ENCODE data around the gene MALRD1.
"Not testable (repeated sequence)": the region's sequence is repeated elsewhere in the genome, so short reads cannot be mapped to it uniquely, and the experiment has no call there.

MALRD1 gene

DNA sequence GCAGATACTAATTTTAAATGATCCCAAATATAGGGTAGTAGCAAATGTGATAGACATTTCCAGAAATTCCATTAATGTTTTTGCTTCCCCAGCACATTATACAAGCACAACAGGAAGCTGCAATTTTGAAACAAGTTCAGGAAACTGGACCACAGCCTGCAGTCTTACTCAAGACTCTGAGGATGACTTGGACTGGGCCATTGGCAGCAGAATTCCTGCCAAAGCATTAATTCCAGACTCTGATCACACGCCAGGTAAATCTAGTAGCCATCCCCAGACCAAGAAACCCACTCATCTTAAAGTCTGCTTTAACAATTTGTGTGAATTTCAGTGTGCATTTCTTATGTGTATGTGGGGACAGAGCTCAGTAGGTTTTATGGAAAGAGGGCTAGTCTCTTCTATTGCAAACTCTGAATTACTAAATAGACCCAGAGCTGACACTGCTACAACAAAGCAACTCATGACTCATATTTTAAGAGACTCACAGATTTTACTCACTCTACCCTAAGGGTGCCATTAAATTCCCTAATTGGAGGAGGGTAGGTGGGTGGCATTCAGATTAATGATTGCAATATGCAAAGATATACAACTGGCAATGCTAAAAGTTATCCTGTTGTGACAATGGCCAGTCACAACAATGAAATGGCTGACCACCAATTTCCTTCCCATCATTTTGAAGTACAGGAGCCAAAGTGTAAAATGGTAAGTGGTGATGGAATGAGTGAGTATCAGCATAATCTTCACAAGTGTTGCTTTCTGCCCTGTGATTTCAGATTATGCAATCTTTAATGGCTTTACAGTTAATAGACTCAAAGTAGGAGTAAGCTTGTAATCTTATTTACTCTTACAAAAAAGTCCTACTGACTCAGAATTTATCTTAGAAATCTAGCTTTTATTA is 450.0 kb downstream of the MALRD1 start:
- no peak for DNase-seq

DNA sequence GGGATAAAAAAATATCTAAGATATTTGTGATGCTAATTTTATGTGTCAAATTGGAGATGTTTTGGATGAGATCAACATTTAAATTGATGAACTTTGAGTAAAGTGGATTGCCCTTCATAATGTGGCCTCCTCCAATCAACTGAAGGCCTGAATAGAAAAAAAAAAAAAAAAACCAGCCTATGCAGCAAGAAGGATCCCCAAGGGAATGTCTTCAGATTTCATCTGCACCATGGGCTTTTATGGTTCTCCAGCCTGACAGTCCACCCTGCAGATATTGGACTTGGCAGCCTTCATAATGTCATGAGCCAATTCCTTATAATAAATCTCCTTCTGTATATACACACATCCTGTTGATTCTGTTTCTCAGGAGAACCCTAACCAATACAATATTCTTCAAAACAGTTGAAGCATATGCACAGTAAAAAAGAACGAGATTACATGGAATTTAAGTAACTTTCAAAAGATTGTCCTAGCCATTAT is 450.7 kb downstream of the MALRD1 start:
- DNase-seq = no peak

DNA sequence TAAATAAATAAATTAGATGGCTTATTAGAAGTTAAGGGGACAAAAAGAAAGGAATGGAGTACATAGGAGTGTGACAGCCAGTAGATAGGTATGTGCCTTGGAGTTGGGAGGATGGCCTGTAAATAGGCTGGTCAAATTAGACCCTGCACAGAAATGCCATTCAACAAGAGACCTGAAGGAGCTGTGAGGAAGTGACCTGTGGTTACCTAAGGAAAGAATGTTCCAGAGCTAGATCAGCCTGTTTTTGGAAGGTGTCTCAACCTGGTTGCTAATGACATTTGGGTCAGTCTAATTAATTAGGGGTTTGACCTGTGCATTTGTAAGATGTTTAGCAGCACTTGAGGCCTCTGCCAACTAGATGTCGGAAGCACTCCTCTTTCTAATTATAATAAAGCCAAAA is 452.4 kb downstream of the MALRD1 start:
- DNase-seq = no peak

DNA sequence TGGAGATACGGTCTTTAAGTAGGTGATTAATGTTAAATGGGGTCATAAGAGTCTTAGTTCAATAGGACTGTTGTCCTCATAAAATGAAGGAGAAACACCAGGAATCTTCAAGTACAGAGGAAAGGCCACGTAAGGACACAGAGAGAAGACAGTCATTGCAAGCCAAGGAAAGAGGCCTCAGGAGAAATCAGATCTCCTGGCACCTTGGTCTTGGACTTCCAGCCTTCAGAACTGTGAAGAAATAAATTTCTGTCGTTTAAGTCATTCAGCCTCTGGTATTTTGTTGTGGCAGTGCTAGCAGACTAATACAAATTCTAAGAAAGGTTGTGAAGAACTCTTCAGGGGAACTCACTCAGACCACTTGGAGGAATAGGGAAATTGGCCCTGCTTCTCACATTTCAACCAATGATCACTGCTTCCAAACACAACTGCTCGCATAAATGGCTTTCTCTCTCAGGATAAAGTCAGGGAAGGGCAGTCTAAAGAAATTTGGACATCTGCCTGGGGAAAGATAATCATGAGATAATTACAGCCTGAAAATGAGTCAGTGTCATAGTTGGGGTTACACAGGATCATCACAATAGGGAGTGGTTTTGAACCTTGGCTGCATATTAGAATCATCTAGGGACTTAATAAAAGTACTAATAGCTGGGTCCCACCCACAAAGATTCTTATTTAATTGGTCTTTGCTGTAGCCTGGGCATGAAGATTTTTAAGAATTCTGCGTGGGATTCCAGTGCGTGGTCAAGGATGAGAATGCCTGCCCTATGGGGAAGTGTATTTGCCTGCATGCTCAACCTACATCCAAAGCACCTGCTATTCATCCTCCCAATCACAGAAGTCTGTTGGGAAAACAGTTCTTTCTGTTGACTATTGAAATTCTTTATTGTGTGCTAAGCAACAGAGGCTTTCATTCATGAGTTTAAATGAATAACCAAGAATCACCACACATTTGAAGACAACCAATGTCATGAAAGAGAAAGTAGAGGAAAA is 457.0 kb downstream of the MALRD1 start:
- no peak for DNase-seq

DNA sequence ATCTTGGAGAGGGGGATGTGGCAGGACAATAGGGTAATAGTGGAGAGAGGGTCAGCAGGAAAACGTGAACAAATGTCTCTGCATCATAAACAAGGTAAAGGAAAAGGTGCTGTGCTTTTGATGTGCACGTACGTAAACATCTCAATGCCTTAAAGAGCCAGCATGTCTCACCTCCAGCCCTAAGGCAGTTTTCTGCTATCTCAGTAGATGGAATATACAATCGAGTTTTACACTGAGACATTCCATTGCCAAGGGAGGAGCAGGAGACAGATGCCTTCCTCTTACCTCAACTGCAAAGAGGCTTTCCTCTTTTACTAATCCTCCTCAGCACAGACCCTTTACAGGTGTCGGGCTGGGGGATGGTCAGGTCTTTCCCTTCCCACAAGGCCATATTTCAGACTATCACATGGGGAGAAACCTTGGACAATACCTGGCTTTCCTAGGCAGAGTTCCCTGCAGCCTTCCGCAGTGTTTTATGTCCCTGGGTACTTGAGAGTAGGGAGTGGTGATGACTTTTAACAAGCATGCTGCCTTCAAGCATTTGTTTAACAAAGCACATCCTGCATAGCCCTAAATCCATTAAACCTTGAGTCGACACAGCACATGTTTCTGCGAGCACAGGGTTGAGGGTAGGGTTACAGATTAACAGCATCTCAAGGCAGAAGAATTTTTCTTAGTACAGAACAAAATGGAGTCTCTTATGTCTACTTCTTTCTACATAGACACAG is 461.6 kb downstream of the MALRD1 start:
- DNase-seq = not testable (repeated sequence)

DNA sequence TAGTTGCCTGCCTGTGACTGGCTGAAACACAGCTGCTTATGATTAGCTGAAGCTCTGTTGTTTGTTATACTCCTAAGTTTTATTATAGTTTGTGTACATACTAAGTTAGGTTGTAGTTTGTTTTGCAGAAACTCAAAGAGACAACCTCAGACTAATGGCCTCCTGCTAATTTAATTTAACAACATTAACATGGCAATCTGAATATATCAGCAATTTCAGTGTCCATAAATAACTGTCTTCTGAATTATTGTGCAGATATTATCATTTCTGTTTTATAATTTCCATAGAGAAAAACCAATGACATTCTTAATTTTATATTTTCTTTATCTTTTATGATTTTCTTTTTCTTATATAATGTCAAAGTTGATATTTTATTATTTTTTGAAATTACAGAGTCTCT is 469.5 kb downstream of the MALRD1 start:
- DNase-seq = no peak

DNA sequence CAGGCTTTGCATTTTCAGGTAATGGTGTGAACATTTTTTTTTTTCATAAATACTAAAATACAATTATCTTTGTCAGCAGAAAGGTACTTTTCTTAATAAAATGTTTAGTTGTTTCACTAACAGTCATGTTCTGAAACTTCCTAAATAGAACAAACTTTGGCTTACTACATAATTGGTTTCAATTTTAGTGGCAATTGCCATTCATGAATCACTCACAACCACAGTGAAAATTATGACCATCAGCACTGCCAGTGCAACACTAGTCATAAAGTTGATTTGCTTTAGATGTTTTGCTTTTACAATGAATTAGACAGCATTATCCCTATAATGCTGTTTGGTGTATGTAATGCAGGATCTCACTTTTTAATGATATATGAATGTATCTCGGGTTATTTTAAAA is 470.0 kb downstream of the MALRD1 start:
- DNase-seq = no peak

DNA sequence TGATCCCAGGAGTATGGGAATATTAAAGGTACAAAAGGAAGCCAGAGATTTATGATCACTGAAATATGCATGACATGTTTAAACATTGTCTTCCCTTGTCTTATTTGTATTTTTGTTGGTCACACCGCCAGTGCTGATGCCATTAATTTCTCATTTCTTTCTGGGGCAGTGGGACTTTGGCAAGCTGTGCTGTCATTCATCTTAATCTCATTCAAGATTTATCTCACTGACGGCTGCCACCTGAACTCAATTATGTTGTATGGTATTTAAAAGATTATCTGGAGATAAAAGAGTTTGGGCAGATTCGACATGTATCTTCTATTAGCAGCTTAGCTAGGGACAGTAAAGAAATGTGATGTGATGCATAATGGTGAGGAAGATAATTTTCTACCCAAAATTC is 482.7 kb downstream of the MALRD1 start:
- DNase-seq = no peak

DNA sequence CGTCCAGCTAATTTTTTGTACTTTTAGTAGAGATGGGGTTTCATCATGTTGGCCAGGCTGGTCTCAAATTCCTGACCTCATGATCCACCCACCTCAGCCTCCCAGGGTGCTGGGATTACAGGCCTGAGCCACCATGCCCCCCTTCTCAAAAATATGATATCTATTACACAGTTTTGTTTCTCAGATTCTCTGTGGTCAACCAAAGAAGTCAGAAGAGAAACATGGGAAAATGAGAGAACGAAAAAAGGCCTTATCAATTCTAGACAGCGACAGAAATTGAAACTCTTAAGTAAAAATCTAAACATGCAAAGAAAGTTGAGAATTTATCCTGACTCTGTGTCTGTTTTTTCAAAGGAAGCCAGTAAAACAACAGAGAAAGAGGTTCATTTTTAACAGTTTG is 483.8 kb downstream of the MALRD1 start:
- DNase-seq = no peak

DNA sequence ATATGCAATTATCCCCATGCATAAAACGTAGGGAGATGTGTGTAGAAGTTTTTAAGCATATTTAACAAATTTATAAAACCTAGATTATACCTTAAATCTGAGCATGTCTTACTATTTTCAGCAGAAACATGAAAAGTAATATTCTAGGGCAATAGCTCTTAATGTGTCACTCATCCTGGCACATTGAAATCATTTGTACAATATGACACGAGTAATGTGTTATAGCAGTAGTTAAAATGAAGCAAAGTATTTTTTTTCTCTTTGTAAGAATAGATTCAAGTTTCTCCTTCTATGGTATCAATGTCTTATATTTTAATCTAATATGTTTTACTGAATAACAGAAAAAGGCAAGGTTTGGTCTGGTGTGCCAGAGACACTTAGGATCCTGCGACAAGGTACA is 492.7 kb downstream of the MALRD1 start:
- no peak for DNase-seq

DNA sequence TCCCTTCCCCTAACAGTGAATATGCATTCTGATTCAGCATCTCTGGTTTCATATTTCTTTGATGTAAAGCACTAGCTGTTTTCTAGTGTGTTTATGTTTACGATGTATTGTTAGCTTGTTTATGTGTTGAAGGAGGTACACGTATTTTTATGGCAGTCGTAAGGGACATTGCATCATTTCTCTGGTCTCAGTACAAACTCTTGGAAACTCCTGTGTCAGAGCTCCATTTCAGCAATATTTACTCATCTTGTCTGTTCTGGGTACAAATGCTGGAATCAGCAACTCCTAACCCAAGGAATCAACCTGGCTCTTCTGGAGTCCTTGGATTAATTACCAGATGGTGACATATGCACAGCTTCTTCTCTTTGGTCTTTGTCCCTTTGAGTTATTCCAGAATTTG is 497.6 kb downstream of the MALRD1 start:
- DNase-seq = no peak

DNA sequence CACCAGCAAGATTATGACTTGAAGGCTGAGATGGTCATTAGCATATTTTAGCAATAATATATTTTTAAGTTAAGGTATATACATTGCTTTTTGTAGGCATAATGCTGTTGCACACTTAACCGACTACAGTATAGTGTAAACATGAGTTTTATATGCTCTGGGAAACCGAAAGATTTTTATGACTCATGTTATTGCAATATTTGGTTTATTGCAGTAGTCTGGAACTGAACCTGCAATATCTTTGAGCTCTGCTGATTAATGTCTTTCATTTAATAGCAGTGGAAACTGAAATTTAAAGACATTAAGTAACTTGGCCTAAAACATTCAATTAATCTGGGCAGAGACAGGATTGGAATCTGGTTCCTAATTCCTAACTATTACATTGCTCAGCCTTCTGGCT is 500.9 kb downstream of the MALRD1 start:
- DNase-seq = no peak

DNA sequence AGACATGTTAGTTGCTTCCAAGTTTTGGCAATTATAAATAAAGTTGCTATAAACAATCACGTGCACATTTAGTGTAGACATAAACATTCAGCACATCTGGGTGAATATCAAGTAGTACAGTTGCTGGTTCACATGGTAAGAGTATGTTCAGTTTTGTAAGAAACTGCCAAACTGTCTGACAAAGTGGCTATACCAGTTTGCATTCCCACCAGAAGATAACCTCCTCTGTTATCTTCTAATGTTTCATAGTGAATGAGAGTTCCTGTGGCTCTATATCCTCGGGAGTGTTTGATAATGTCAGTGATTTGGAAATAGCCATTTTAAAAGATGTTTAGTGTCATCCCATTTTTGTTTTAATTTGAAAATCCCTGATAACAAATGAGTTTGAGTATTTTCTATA is 508.1 kb downstream of the MALRD1 start:
- DNase-seq = no peak

DNA sequence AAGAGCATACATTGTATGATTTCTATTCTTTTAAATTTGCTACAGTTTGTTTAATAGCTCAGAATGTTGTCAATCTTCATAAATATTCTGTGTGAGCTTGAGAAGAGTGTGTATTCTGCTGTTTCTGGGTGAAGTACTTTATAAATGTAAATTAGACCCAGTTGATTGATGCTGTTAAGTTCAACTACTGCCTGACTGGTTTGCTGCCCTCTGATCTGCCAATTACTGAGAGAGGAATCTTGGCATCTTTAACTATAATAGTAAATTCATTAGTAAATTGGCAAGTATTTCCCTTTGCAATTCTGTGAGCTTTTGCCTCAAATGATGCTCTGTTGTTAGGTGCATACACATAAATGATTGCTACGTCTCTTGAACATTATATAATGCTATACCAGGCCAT is 512.6 kb downstream of the MALRD1 start:
- no peak for DNase-seq

DNA sequence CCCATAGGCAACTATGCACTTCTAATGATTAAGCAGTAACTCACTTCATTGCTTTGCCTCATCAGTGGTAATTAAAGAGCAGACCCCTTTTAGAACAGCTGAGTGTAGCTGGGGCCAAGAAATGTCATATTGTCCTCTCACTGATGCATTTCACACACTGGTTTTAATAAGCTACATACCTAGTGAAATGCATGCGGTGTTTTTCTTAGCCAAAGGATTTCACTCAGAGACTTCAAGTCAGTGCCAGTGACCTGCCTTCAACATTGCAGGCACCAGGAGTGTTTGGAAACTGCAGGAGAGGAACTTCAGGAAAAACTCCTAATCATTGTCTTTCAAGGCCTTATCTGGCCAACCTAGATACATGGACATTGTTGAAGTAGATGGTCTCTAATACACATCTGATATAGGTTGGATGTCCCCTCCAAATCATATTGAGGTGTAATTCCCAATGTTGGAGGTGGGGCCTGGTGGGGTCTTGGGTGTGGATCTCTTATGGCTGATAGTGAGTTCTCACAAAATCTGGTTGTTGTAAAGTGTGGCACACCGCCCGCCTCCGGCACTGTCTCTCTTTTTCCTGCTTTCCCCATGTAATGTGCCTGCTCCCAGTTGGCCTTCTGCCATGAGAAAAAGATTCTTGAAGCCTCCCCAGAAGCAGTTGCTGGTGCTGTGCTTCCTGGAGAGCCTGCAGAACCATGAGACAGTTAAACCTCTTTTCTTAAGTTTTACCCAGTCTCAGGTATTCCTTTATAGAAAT is 515.0 kb downstream of the MALRD1 start:
- no peak for DNase-seq

DNA sequence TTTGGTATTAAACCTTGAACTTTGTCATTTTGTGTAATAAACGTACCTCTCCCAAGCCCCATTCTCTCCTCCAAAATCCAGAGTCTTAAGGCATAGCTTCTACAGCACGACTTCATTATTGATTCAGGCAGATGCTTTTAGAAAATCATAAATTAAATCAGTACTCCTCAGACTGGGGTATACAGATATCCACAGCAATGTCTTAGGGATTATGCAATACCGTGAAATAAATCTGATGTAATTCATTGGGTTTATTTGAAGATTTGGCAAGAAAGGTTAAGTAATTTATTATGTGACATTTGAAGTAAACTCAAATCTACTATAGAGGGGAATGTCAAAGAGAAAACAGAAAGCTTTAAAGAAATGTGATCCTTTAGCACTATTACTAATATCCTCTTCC is 521.5 kb downstream of the MALRD1 start:
- DNase-seq = no peak

DNA sequence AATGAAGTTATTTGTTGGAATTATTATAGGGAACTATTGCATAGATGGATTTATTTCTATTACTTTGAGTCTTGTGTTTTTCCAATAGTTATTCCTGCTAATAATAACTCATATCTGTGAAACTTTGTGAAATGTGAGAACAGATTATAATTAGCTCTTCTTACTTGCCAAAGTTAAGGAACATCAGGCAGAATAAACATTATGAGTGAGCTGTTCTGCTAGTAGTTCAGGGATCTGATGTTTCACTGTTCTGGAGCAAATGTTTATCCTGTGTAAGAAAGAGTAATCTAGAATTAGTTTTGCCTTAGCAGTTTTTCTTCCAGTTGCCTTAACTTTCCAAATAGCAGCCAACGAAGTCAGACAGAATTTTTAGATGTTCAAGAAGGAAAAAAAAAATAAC is 522.4 kb downstream of the MALRD1 start:
- no peak for DNase-seq

DNA sequence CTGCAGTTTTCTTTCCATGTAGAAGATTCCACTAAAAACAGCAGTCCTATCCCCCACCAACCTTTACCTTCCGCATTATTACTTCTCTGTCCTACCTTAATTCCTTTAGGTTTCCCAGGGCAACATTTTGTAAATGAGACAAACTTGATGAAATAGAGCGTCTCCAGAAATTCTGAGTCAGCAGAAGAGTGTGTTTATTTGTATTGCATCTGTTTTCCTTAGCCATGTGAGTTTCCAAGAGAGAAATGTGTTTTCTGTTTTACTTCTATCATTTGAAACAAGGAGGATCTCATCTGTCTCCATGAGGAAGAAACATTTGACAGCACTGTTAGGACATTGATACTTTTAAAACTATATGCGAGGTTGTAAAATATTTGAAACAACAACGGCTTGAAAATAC is 523.5 kb downstream of the MALRD1 start:
- DNase-seq = no peak

DNA sequence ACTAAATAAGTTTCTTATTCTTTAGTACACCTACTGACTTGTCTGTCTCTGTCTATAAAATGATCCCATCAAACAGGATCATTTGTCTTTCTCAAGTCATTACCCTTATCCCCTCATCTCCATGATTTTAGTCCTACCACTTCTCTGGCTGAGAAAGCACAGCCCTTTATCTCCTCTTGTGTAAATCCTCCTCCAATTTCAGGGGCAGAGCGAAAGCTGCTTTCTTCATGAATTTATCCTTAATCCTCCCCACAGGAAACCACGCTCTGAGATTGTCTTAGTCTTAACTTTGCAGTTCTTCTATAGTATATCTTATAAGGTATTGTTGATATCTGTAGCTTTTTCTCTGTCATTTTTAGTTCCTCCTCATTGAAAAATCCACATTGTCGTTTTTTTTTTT is 528.0 kb downstream of the MALRD1 start:
- no peak for DNase-seq

DNA sequence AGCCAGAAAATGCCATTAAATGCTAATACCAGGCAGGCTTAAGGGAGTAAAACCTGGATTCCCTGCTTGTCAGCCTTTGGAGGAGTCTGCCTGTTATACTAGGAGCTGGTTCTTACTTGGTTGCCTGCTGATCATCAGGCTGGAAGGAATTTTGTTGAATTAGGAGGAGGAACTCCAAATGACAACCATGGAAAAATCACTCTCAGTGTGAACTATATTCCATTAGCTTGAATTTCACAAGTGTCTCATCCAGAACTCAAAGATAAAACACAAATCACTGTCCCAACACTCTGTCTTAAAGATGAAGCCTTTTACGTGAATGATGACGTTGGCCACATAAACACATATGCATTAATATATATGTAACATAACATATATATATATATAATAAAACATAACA is 528.8 kb downstream of the MALRD1 start:
- no peak for DNase-seq

DNA sequence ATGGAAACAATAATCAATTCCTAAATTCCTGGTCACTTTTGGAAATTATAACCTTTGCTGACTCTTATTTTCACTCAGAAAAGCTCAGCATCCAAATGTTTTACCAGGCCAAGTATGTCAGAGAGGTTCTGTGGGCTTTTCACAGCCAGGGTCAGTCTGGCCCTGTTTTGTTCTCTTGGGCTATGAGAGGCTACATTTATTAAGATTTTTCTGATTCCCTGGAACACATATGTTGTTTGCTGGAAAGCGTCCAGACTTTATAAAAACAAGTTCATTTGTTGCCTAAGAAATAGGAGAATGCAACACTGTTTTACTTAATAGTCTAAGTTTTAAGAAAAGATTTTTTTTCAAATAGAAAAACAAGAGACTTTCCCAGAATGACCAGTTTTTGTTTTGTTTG is 529.2 kb downstream of the MALRD1 start:
- DNase-seq = no peak

DNA sequence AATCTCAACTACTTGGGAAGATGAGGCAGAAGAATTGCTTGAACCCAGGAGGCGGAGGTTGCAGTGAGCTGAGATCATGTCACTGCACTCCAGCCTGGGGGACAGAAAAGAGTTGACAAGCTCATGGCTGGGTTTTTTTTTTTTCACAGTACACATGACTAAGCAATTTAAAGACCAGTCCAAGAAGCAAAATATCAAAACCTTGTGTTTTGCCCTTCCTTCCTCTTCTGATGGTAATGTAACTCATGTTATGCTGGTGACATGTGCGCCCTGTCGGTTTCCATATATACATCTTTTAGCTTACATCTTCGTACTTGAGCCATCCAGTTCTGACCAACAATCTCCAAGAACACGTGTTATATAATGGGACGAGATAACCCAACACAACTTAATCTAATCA is 530.0 kb downstream of the MALRD1 start:
- no peak for DNase-seq

Data from SW 1271 (cell line).